Endothelial cell of umbilical vein (primary cell): ENCODE results near the gene MRPS26. TPM values are rescaled to one million over a fixed set of nuclear protein-coding genes. Genes with fewer than 3 reads are reported as not detected.

Experiments used
- BruUV-seq: library from RNA; stranded (reverse); fragments of 400-500 nt; replicated peaks from 2 replicates; lab custom pipeline; 2021; lab: Mats Ljungman, UMichigan
- CTCF ChIA-PET: fragments of 300-600, 350-600 bp; sonication (Branson Sonifier 250); formaldehyde crosslinking; loops from one replicate; lab custom pipeline; 2021; ENCODE audit warnings: antibody characterized with exemption, inconsistent platforms; lab: Charles Lee
- POLR2A ChIA-PET: fragments of 300-600, 350-600 bp; sonication (Branson Sonifier 250); formaldehyde crosslinking; loops from one replicate; lab custom pipeline; 2021; ENCODE audit warnings: antibody characterized with exemption, inconsistent platforms; lab: Charles Lee
- DNase-seq: peaks from one replicate; pipeline ENCODE4 v3.0.0-alpha.2; 2011; ENCODE audit warnings: low read depth, low spot score
- FAIRE-seq: peaks from 2 replicates; lab custom pipeline; 2011; peaks lifted over from hg19 to GRCh38; lab: Jason Lieb, UNC
- H2AFZ ChIP-seq: 2 replicates; pipeline ENCODE4 v1.6.0; 2012; ENCODE audit warnings: low read depth, low read length, control low read depth, inconsistent platforms
- H3K27ac ChIP-seq: 2 replicates; pipeline ENCODE4 v1.5.1; 2011; ENCODE audit warnings: low read depth, mild to moderate bottlenecking, control low read depth, low read length, moderate library complexity; ENCODE audit not compliant: insufficient read depth
- H3K27me3 ChIP-seq, 2 experiments: 2 replicates each; pipeline versions ENCODE4 v1.6.0 to v1.6.1; 2011; ENCODE audit warnings: low read length in 2 of 2, mixed read lengths in 1 of 2; ENCODE audit not compliant: control insufficient read depth in 2 of 2, insufficient read depth in 2 of 2
- H3K36me3 ChIP-seq, 2 experiments: 2 replicates in 1 of 2; 3 replicates in 1 of 2; pipeline ENCODE4 v1.5.1; 2011; ENCODE audit warnings: low read length in 2 of 2, mild to moderate bottlenecking in 1 of 2, moderate library complexity in 1 of 2; ENCODE audit not compliant: control insufficient read depth in 2 of 2, insufficient read depth in 2 of 2; ENCODE audit errors: extremely low read depth in 1 of 2
- H3K4me1 ChIP-seq: 3 replicates; pipeline ENCODE4 v1.5.1; 2011; ENCODE audit warnings: mild to moderate bottlenecking, low read length; ENCODE audit not compliant: control insufficient read depth, insufficient read depth; ENCODE audit errors: extremely low read depth
- H3K4me2 ChIP-seq: 2 replicates; pipeline ENCODE4 v1.6.1; 2011; ENCODE audit warnings: low read length, control low read depth, mixed read lengths; ENCODE audit not compliant: insufficient read depth
- H3K4me3 ChIP-seq, 3 experiments: fragments of 200-600 bp in 1 of 3; sonication (generic), shearing (Covaris generic) in 1 of 3; replicated peaks in 1 of 3; 2 replicates each; pipeline ENCODE4 v1.5.1; 2011 to 2016; ENCODE audit warnings: control low read depth in 3 of 3, low read length in 3 of 3, mild to moderate bottlenecking in 2 of 3, inconsistent platforms in 1 of 3, low read depth in 1 of 3, moderate library complexity in 1 of 3; ENCODE audit not compliant: insufficient read depth in 1 of 3
- H3K79me2 ChIP-seq: 2 replicates; pipeline ENCODE4 v1.6.0; 2012; ENCODE audit warnings: low read length, inconsistent platforms; ENCODE audit not compliant: control insufficient read depth, insufficient read depth
- H3K9ac ChIP-seq: replicated peaks from 2 replicates; pipeline ENCODE3; 2011; ENCODE audit warnings: low read length, control low read depth; ENCODE audit not compliant: insufficient read depth; ENCODE audit errors: extremely low read depth
- H3K9me1 ChIP-seq: replicated peaks from 3 replicates; pipeline ENCODE4 v1.6.0; 2011; ENCODE audit warnings: mild to moderate bottlenecking, low read length; ENCODE audit not compliant: control insufficient read depth, insufficient read depth; ENCODE audit errors: extremely low read depth
- H3K9me3 ChIP-seq: replicated peaks from 2 replicates; pipeline ENCODE4 v1.5.1; 2012; ENCODE audit warnings: low read length, inconsistent platforms; ENCODE audit not compliant: control insufficient read depth, insufficient read depth
- H4K20me1 ChIP-seq: replicated peaks from 2 replicates; pipeline ENCODE3; 2011; ENCODE audit warnings: mild to moderate bottlenecking, low read length; ENCODE audit not compliant: control insufficient read depth, insufficient read depth; ENCODE audit errors: extremely low read depth
- CTCF ChIP-seq, 2 donors: IDR thresholded peaks; 1 replicate in 1 of 2; 2 replicates in 1 of 2; pipeline ENCODE4 v1.5.1; 2011; ENCODE audit warnings: low read length in 2 of 2, mild to moderate bottlenecking in 2 of 2, moderate library complexity in 2 of 2, control low read depth in 1 of 2, inconsistent platforms in 1 of 2, low read depth in 1 of 2; ENCODE audit not compliant: insufficient read depth in 1 of 2; ENCODE audit errors: extremely low read depth in 1 of 2
- EZH2 ChIP-seq: IDR thresholded peaks from 2 replicates; pipeline ENCODE4 v1.6.1; 2012; ENCODE audit warnings: borderline replicate concordance, low read depth, mild to moderate bottlenecking, moderate library complexity, low read length, inconsistent platforms; ENCODE audit not compliant: severe bottlenecking
- FOS ChIP-seq: IDR thresholded peaks from 2 replicates; pipeline ENCODE4 v1.6.1; 2011; ENCODE audit warnings: mild to moderate bottlenecking, low read length, moderate library complexity, borderline replicate concordance; ENCODE audit not compliant: insufficient read depth
- JUN ChIP-seq: IDR thresholded peaks from 2 replicates; pipeline ENCODE4 v1.6.1; 2011; ENCODE audit warnings: borderline replicate concordance, low read depth; ENCODE audit not compliant: insufficient read length, insufficient read depth
- MAX ChIP-seq: IDR thresholded peaks from 2 replicates; pipeline ENCODE4 v1.6.1; 2011; ENCODE audit not compliant: insufficient read depth, insufficient read length
- MYC ChIP-seq: IDR thresholded peaks from one replicate; pipeline ENCODE4 v1.6.1; 2011; ENCODE audit warnings: mild to moderate bottlenecking, low read depth, low read length
- POLR2A ChIP-seq: IDR thresholded peaks from 2 replicates; pipeline ENCODE4 v1.6.1; 2012; ENCODE audit warnings: low read depth, mild to moderate bottlenecking, control low read depth, low read length
- POLR2AphosphoS5 ChIP-seq: IDR thresholded peaks from 2 replicates; pipeline ENCODE4 v1.6.1; 2012; ENCODE audit warnings: low read depth, mild to moderate bottlenecking, control low read depth, low read length, moderate library complexity; ENCODE audit not compliant: insufficient read depth
- dilution Hi-C: fragments of 300-500 bp; cut with MboI; formaldehyde crosslinking; loops from one replicate; pipeline ENCODE4 v1.15.0; 2019; ENCODE audit warnings: low sequenced_read_pairs; ENCODE audit not compliant: extremely low pct_ligation_motif_present
- intact Hi-C: fragments of 100-400 bp; cut with micrococcal nuclease; formaldehyde crosslinking; loops from one replicate; pipeline ENCODE4 v1.10.0; 2022
- polyA plus RNA-seq, 4 experiments: library from polyadenylated mRNA; depleted of rRNA in 3 of 4; stranded (reverse) in 3 of 4; unstranded in 1 of 4; fragments of >200 nt; gene quantifications; 2 replicates each; pipeline versions ENCODE4 v1.2.1 to v1.2.3, GENCODE V29; 2011 to 2012; ENCODE audit warnings: missing spikeins in 1 of 4
- total RNA-seq: library from RNA; stranded (reverse); gene quantifications from 2 replicates; pipeline ENCODE4 v1.2.3, GENCODE V29; 2021

MRPS26 gene
- total and polyA plus RNA-seq, 2 donors (not counting 3 experiments of a cell fraction or from before 2014, with no cell fraction given): 41.0 to 43.9 TPM

GRCh38 chr20:3067139-3068014 is 21.5 kb downstream of the MRPS26 start:
- peaks cover 1 to 7% of the 10 kb centered on the region in 2 experiments for H3K27me3 ChIP-seq
- H3K4me3 ChIP-seq: no peak overlapping the region
- H3K79me2 ChIP-seq: no peaks in the 10 kb centered on the region
- CTCF ChIA-PET: interaction anchor here (1.2 to 3.3 kb wide), 2 partner anchors 11 to 14 kb away, joined by 4 to 11 read pairs; no protein-coding TSS in a partner anchor
- no TSS peak for BruUV-seq
- no peak overlapping the region for H2AFZ ChIP-seq
- H3K9ac ChIP-seq: no peak overlapping the region
- no peak overlapping the region for H3K27ac ChIP-seq
- POLR2A ChIA-PET: no interaction called here
- FAIRE-seq (no peak), DNase-seq (no peak)
- no peaks in the 10 kb centered on the region for H3K4me1 ChIP-seq
- no peaks in the 10 kb centered on the region for H4K20me1 ChIP-seq
- dilution Hi-C loops: no loop called here
- H3K36me3 ChIP-seq: no peaks in the 10 kb centered on the region
- TF ChIP-seq MYC (no peak), POLR2A (no peak), EZH2 (no peak), JUN (no peak), CTCF (IDR thresholded peaks at IDR 0.05; ENCODE audit: extremely low read depth in 1 of 2, insufficient read depth in 1 of 2, low read depth in 1 of 2, low read length in 2 of 2) (no peak), MAX (no peak), POLR2AphosphoS5 (no peak), FOS (no peak)
- H3K4me2 ChIP-seq: no peak overlapping the region
- H3K9me1 ChIP-seq: no peaks in the 10 kb centered on the region
- intact Hi-C loops: no loop called here
- H3K9me3 ChIP-seq: no peaks in the 10 kb centered on the region
